ENCODE measurements around the gene MPPED2. TPM values are rescaled to one million over a fixed set of nuclear protein-coding genes. Genes with fewer than 3 reads are reported as not detected.

The MPPED2 gene
- total RNA-seq, 1 donor from 2014 or later, result 25.9 TPM

- peaks cover 45% of the 10 kb centered on the region for H3K27me3 Mint-ChIP-seq
- no peaks in the 10 kb centered on the region for H3K9me3 Mint-ChIP-seq (ENCODE audit: low read depth)
- peak; percentile 39 for DNase-seq (ENCODE audit: low spot score, unreplicated experiment)
- no peak for TF ChIP-seq CTCF (IDR thresholded peaks at IDR 0.05; ENCODE audit: unreplicated experiment)
- peaks cover 20% of the 10 kb centered on the region for H3K4me1 Mint-ChIP-seq (ENCODE audit: low read depth)
- H3K36me3 Mint-ChIP-seq (ENCODE audit: insufficient read depth), result no peaks in the 10 kb centered on the region
- H3K4me3 Mint-ChIP-seq (ENCODE audit: low read depth), result peak overlapping the region; percentile 80
- peak overlapping the region; percentile 90 for H3K27ac Mint-ChIP-seq
Measured at GRCh38 chr11:30585125-30585891, 845 bp downstream of the MPPED2 start.

GRCh38 chr11:30583476-30584280 is 2.5 kb downstream of the MPPED2 start:
- Mint-ChIP-seq H3K27ac (peak overlapping the region; percentile 31), H3K4me3 (ENCODE audit: low read depth) (peak overlapping the region; percentile 80), H3K27me3 (peaks cover 42% of the 10 kb centered on the region), H3K4me1 (ENCODE audit: low read depth) (peaks cover 31% of the 10 kb centered on the region), H3K36me3 (ENCODE audit: insufficient read depth) (peaks cover 5% of the 10 kb centered on the region), H3K9me3 (ENCODE audit: low read depth) (no peaks in the 10 kb centered on the region)
- TF ChIP-seq CTCF (IDR thresholded peaks at IDR 0.05; ENCODE audit: unreplicated experiment), result no peak
- DNase-seq (ENCODE audit: low spot score, unreplicated experiment), result peak; percentile 9

GRCh38 chr11:30582726-30583125 is 3.4 kb downstream of the MPPED2 start:
- Mint-ChIP-seq H3K36me3 (ENCODE audit: insufficient read depth) (peaks cover 12% of the 10 kb centered on the region), H3K4me3 (ENCODE audit: low read depth) (peak overlapping the region; percentile 80), H3K27me3 (peaks cover 38% of the 10 kb centered on the region)

GRCh38 chr11:30581675-30582074 is 4.5 kb downstream of the MPPED2 start:
- no peak overlapping the region for H3K4me3 Mint-ChIP-seq (ENCODE audit: low read depth)
- H3K36me3 Mint-ChIP-seq (ENCODE audit: insufficient read depth), result peaks cover 14% of the 10 kb centered on the region
- peaks cover 30% of the 10 kb centered on the region for H3K27me3 Mint-ChIP-seq

More at GRCh38 chr11:30582726-30583125, 3.4 kb downstream of the MPPED2 start:
- Mint-ChIP-seq H3K9me3 (ENCODE audit: low read depth) (no peaks in the 10 kb centered on the region), H3K27ac (peak overlapping the region; percentile 65), H3K4me1 (ENCODE audit: low read depth) (peaks cover 31% of the 10 kb centered on the region)
- no peak for TF ChIP-seq CTCF (IDR thresholded peaks at IDR 0.05; ENCODE audit: unreplicated experiment)
- no peak for DNase-seq (ENCODE audit: low spot score, unreplicated experiment)

More at GRCh38 chr11:30581675-30582074, 4.5 kb downstream of the MPPED2 start:
- no peak overlapping the region for H3K27ac Mint-ChIP-seq
- no peak for TF ChIP-seq CTCF (IDR thresholded peaks at IDR 0.05; ENCODE audit: unreplicated experiment)
- peaks cover 23% of the 10 kb centered on the region for H3K4me1 Mint-ChIP-seq (ENCODE audit: low read depth)
- no peaks in the 10 kb centered on the region for H3K9me3 Mint-ChIP-seq (ENCODE audit: low read depth)
- no peak for DNase-seq (ENCODE audit: low spot score, unreplicated experiment)
